H9 (cell line): ENCODE results near the gene LAMC2. TPM values are rescaled to one million over a fixed set of nuclear protein-coding genes. Genes with fewer than 3 reads are reported as not detected.

Source experiments
- DNase-seq: peaks from one replicate; pipeline ENCODE4 v3.0.0-alpha.2; 2017
- H2AFZ ChIP-seq: one replicate; pipeline ENCODE4 v1.6.1; 2013; ENCODE audit warnings: mild to moderate bottlenecking, low read length, control low read depth, moderate library complexity
- H2AK5ac ChIP-seq: 2 replicates; pipeline ENCODE4 v1.6.1; 2013; ENCODE audit warnings: low read length, control low read depth, mixed read lengths; ENCODE audit not compliant: insufficient read length
- H2BK120ac ChIP-seq: one replicate; pipeline ENCODE4 v1.6.1; 2013; ENCODE audit warnings: low read depth, mild to moderate bottlenecking, low read length, control low read depth, inconsistent platforms; ENCODE audit not compliant: poor library complexity, severe bottlenecking
- H2BK12ac ChIP-seq: 2 replicates; pipeline ENCODE4 v1.6.1; 2013; ENCODE audit warnings: low read length, control low read depth, mixed read lengths, low read depth; ENCODE audit not compliant: insufficient read length
- H2BK15ac ChIP-seq: 2 replicates; pipeline ENCODE4 v1.6.1; 2013; ENCODE audit warnings: low read depth, low read length, control low read depth
- H2BK20ac ChIP-seq: one replicate; pipeline ENCODE4 v1.6.1; 2013; ENCODE audit warnings: low read depth, mild to moderate bottlenecking, low read length, control low read depth, inconsistent platforms; ENCODE audit not compliant: poor library complexity, severe bottlenecking
- H2BK5ac ChIP-seq: 2 replicates; pipeline ENCODE4 v1.6.1; 2013; ENCODE audit warnings: low read length, control low read depth, mixed read lengths; ENCODE audit not compliant: insufficient read length
- H3K14ac ChIP-seq: 2 replicates; pipeline ENCODE4 v1.6.1; 2013; ENCODE audit warnings: low read length, control low read depth; ENCODE audit not compliant: insufficient read depth
- H3K18ac ChIP-seq: 2 replicates; pipeline ENCODE4 v1.6.1; 2013; ENCODE audit warnings: low read depth, mild to moderate bottlenecking, mixed read lengths, low read length, control low read depth; ENCODE audit not compliant: insufficient read length
- H3K23ac ChIP-seq: 2 replicates; pipeline ENCODE4 v1.6.1; 2013; ENCODE audit warnings: low read length, control low read depth, mixed read lengths, low read depth; ENCODE audit not compliant: insufficient read length
- H3K23me2 ChIP-seq: 2 replicates; pipeline ENCODE4 v1.6.1; 2013; ENCODE audit warnings: low read depth, mild to moderate bottlenecking, mixed read lengths, low read length, control low read depth; ENCODE audit not compliant: insufficient read length, poor library complexity, severe bottlenecking
- H3K27ac ChIP-seq: 2 replicates; pipeline ENCODE4 v1.5.1; 2013; ENCODE audit warnings: low read length, control low read depth, mixed read lengths, low read depth; ENCODE audit not compliant: insufficient read length
- H3K27me3 ChIP-seq: 2 replicates; pipeline ENCODE4 v1.6.1; 2013; ENCODE audit warnings: low read length, control low read depth, inconsistent platforms; ENCODE audit not compliant: insufficient read depth
- H3K4ac ChIP-seq: 2 replicates; pipeline ENCODE4 v1.6.1; 2013; ENCODE audit warnings: low read depth, mild to moderate bottlenecking, control low read depth, inconsistent platforms, low read length, moderate library complexity
- H3K4me1 ChIP-seq: 2 replicates; pipeline ENCODE4 v1.6.1; 2013; ENCODE audit warnings: low read length, control low read depth, inconsistent platforms; ENCODE audit not compliant: insufficient read depth
- H3K4me2 ChIP-seq: 2 replicates; pipeline ENCODE4 v1.6.1; 2013; ENCODE audit warnings: low read length, control low read depth, mixed read lengths; ENCODE audit not compliant: insufficient read length, insufficient read depth
- H3K56ac ChIP-seq: 2 replicates; pipeline ENCODE4 v1.6.1; 2013; ENCODE audit warnings: low read depth, mild to moderate bottlenecking, mixed read lengths, low read length, control low read depth; ENCODE audit not compliant: insufficient read length
- H3K79me1 ChIP-seq: 2 replicates; pipeline ENCODE4 v1.6.1; 2013; ENCODE audit warnings: low read depth, mild to moderate bottlenecking, moderate library complexity, low read length, control low read depth, inconsistent platforms; ENCODE audit not compliant: insufficient read depth, poor library complexity, severe bottlenecking
- H3K79me2 ChIP-seq: 2 replicates; pipeline ENCODE4 v1.6.1; 2013; ENCODE audit warnings: low read length, control low read depth, inconsistent platforms; ENCODE audit not compliant: insufficient read depth
- H3K9ac ChIP-seq: 2 replicates; pipeline ENCODE4 v1.6.1; 2013; ENCODE audit warnings: low read length, control low read depth, mixed read lengths; ENCODE audit not compliant: insufficient read length; ENCODE audit errors: extremely low read depth
- H3K9me3 ChIP-seq: one replicate; pipeline ENCODE4 v1.6.1; 2013; ENCODE audit warnings: low read depth, low read length, inconsistent platforms; ENCODE audit not compliant: control insufficient read depth
- H3T11ph ChIP-seq: one replicate; pipeline ENCODE4 v1.6.1; 2013; ENCODE audit warnings: mild to moderate bottlenecking, low read length, control low read depth, inconsistent platforms
- H4K20me1 ChIP-seq: one replicate; pipeline ENCODE4 v1.6.1; 2013; ENCODE audit not compliant: control insufficient read depth, insufficient read length, insufficient read depth
- H4K5ac ChIP-seq: 2 replicates; pipeline ENCODE4 v1.6.1; 2013; ENCODE audit warnings: low read depth, mild to moderate bottlenecking, mixed read lengths, low read length, control low read depth; ENCODE audit not compliant: insufficient read length
- H4K8ac ChIP-seq: replicated peaks from 2 replicates; pipeline ENCODE4 v1.6.1; 2013; ENCODE audit warnings: low read length, control low read depth, mixed read lengths, low read depth; ENCODE audit not compliant: insufficient read length
- H4K91ac ChIP-seq: 2 replicates; pipeline ENCODE4 v1.6.1; 2013; ENCODE audit warnings: low read depth, mild to moderate bottlenecking, moderate library complexity, mixed read lengths, low read length, control low read depth; ENCODE audit not compliant: insufficient read length
- H3K27ac Mint-ChIP-seq, 3 experiments: 2 replicates in 2 of 3; 3 replicates in 1 of 3; pipeline ENCODE4 v1.8.0; 2020 to 2021; ENCODE audit warnings: mixed read lengths in 3 of 3, mild to moderate bottlenecking in 1 of 3, moderate library complexity in 1 of 3
- H3K27me3 Mint-ChIP-seq: 2 replicates; pipeline ENCODE4 v1.8.0; 2021; ENCODE audit warnings: low read depth, mild to moderate bottlenecking, moderate library complexity, mixed read lengths
- H3K36me3 Mint-ChIP-seq, 3 experiments: 2 replicates in 2 of 3; 3 replicates in 1 of 3; pipeline ENCODE4 v1.8.0; 2020 to 2021; ENCODE audit warnings: low read depth in 3 of 3, mixed read lengths in 3 of 3; ENCODE audit not compliant: insufficient read depth in 1 of 3
- H3K4me1 Mint-ChIP-seq, 2 experiments: 2 replicates each; pipeline ENCODE4 v1.8.0; 2020; ENCODE audit warnings: mixed read lengths in 2 of 2
- H3K4me3 Mint-ChIP-seq, 2 experiments: 2 replicates in 1 of 2; 3 replicates in 1 of 2; pipeline ENCODE4 v1.8.0; 2020 to 2021; ENCODE audit warnings: mild to moderate bottlenecking in 2 of 2, mixed read lengths in 2 of 2, moderate library complexity in 1 of 2
- H3K9me3 Mint-ChIP-seq, 2 experiments: 2 replicates in 1 of 2; 3 replicates in 1 of 2; pipeline ENCODE4 v1.8.0; 2020; ENCODE audit warnings: mild to moderate bottlenecking in 2 of 2, mixed read lengths in 2 of 2, moderate library complexity in 1 of 2
- CTCF ChIP-seq: fragments of 200-600 bp; sonication (generic); conservative IDR thresholded peaks from 3 replicates; pipeline ENCODE4 v1.8.0; 2021; ENCODE audit warnings: antibody characterized with exemption, mild to moderate bottlenecking
- WGBS: extraction: QIAGEN DNeasy Blood & Tissue Kit; methylation state at CpG from one replicate; pipeline ENCODE4 v1.1.7; 2013; ENCODE audit warnings: missing lambda C conversion rate, low lambda C conversion rate, mixed read lengths; ENCODE audit not compliant: insufficient read length; ENCODE audit errors: extremely low coverage; 5-methylcytosine and 5-hydroxymethylcytosine counted together
- total RNA-seq: library from RNA; stranded (reverse); gene quantifications from 2 replicates; pipeline ENCODE4 v1.2.1, GENCODE V29; 2021

The LAMC2 gene
- total RNA-seq, 1 experiment from 2014 or later = 7.4 TPM

GRCh38 chr1:183285256-183285655 lies 99.2 kb downstream of the LAMC2 start:
- H2AK5ac ChIP-seq = no peak overlapping the region
- H3K23ac ChIP-seq = no peak overlapping the region
- no peak overlapping the region for H3K4me2 ChIP-seq
- H4K91ac ChIP-seq = no peak overlapping the region
- H3K36me3 Mint-ChIP-seq = peaks cover 3 to 9% (median 4%) of the 10 kb centered on the region in 3 experiments; a peak in 5 of 7 replicates
- H3T11ph ChIP-seq = no peak overlapping the region
- H3K27me3 Mint-ChIP-seq = no peaks in the 10 kb centered on the region
- TF ChIP-seq CTCF = no peak
- no peaks in the 10 kb centered on the region for H4K20me1 ChIP-seq
- H3K4me1 ChIP-seq = no peaks in the 10 kb centered on the region
- WGBS = no CpG with 5 or more reads among the region's 1 CpG
- no peaks in the 10 kb centered on the region for H3K79me2 ChIP-seq
- H4K5ac ChIP-seq = no peak overlapping the region
- H3K56ac ChIP-seq = no peak overlapping the region
- H2BK15ac ChIP-seq = no peak overlapping the region
- H3K27ac ChIP-seq = no peak overlapping the region
- H3K4ac ChIP-seq = no peak overlapping the region
- no peak overlapping the region for H3K14ac ChIP-seq
- H2BK120ac ChIP-seq = no peak overlapping the region
- peaks cover 0 to 3% of the 10 kb centered on the region in 2 experiments; a peak in 2 of 5 replicates for H3K9me3 Mint-ChIP-seq
- no peak for DNase-seq
- no peak overlapping the region for H3K9ac ChIP-seq
- no peak overlapping the region for H2BK12ac ChIP-seq
- no peak overlapping the region for H2BK5ac ChIP-seq
- H3K79me1 ChIP-seq = no peaks in the 10 kb centered on the region
- H3K18ac ChIP-seq = no peak overlapping the region
- no peak overlapping the region for H4K8ac ChIP-seq
- H3K9me3 ChIP-seq = no peaks in the 10 kb centered on the region
- peaks cover 12 to 14% of the 10 kb centered on the region in 2 experiments for H3K4me1 Mint-ChIP-seq
- H3K4me3 Mint-ChIP-seq = no peak overlapping the region
- H3K27me3 ChIP-seq = no peaks in the 10 kb centered on the region
- H2AFZ ChIP-seq = no peak overlapping the region
- no peaks in the 10 kb centered on the region for H3K23me2 ChIP-seq
- H3K27ac Mint-ChIP-seq = no peak overlapping the region
- no peak overlapping the region for H2BK20ac ChIP-seq
